NT2/D1 (cell line): Measurements from ENCODE around the gene VIPR1.

ENCODE experiments used
- SUZ12 ChIP-seq: IDR thresholded peaks from 2 replicates; pipeline ENCODE4 v1.6.1; 2011; ENCODE audit not compliant: insufficient read length, insufficient read depth; ENCODE audit errors: extremely low read depth
- YY1 ChIP-seq: IDR thresholded peaks from 2 replicates; pipeline ENCODE4 v1.6.1; 2011; ENCODE audit not compliant: insufficient read length, insufficient read depth

- TF ChIP-seq YY1, result no peak
- TF ChIP-seq SUZ12, result no peak
These were observed 53.7 kb downstream of the VIPR1 start for GRCh38 chr3:42556089-42556632.
